CD4-positive, alpha-beta T cell treated with Interleukin-17A for 4 hours (primary cell): ENCODE data around the gene DAPL1.
"Not testable (repeated sequence)": the region's sequence is repeated elsewhere in the genome, so short reads cannot be mapped to it uniquely, and the experiment has no call there.

Experiments used
- DNase-seq: peaks from one replicate; pipeline ENCODE4 v3.0.0-alpha.2; 2020; ENCODE audit warnings: mixed read lengths

DAPL1 gene

GRCh38 chr2:158823486-158824237 is 28.5 kb downstream of the DAPL1 start:
- no peak for DNase-seq

- DNase-seq = no peak
Observed at GRCh38 chr2:158825021-158825420, 29.9 kb downstream of the DAPL1 start.

GRCh38 chr2:158826965-158827364 is 31.8 kb downstream of the DAPL1 start:
- DNase-seq = no peak

- no peak for DNase-seq
Observed at GRCh38 chr2:158828378-158829164, 33.5 kb downstream of the DAPL1 start.

- no peak for DNase-seq
Observed at GRCh38 chr2:158829167-158829566, 34.0 kb downstream of the DAPL1 start.

- no peak for DNase-seq
Observed at GRCh38 chr2:158830201-158830600, 35.1 kb downstream of the DAPL1 start.

- DNase-seq = no peak
Observed at GRCh38 chr2:158835431-158835830, 40.3 kb downstream of the DAPL1 start.

- no peak for DNase-seq
Observed at GRCh38 chr2:158837645-158838044, 42.5 kb downstream of the DAPL1 start.

GRCh38 chr2:158841850-158842249 is 46.7 kb downstream of the DAPL1 start:
- DNase-seq = no peak

- no peak for DNase-seq
Observed at GRCh38 chr2:158845444-158845843, 50.3 kb downstream of the DAPL1 start.

- no peak for DNase-seq
Observed at GRCh38 chr2:158845859-158846258, 50.7 kb downstream of the DAPL1 start.

- not testable (repeated sequence) for DNase-seq
Observed at GRCh38 chr2:158847526-158847925, 52.4 kb downstream of the DAPL1 start.

GRCh38 chr2:158848031-158848970 is 53.2 kb downstream of the DAPL1 start:
- DNase-seq = not testable (repeated sequence)

- DNase-seq = not testable (repeated sequence)
Observed at GRCh38 chr2:158860179-158860578, 65.1 kb downstream of the DAPL1 start.

- not testable (repeated sequence) for DNase-seq
Observed at GRCh38 chr2:158861626-158862025, 66.5 kb downstream of the DAPL1 start.

GRCh38 chr2:158865469-158865868 is 70.4 kb downstream of the DAPL1 start:
- not testable (repeated sequence) for DNase-seq
